HT1080 (cell line): Measurements from ENCODE around the gene SLC25A36. TPM values are rescaled to one million over a fixed set of nuclear protein-coding genes. Genes with fewer than 3 reads are reported as not detected.
"Not testable (repeated sequence)": the region's sequence is repeated elsewhere in the genome, so short reads cannot be mapped to it uniquely, and the experiment has no call there.

Experiments
- DNase-seq: peaks from one replicate; pipeline ENCODE4 v3.0.0-alpha.2; 2015; ENCODE audit warnings: low read depth
- total RNA-seq: library from RNA; depleted of rRNA; stranded (reverse); fragments of >200 nt; shearing (Covaris generic); gene quantifications from 2 replicates; pipeline ENCODE4 v1.2.3, GENCODE V29; 2014

SLC25A36 gene
- total RNA-seq, 1 experiment from 2014 or later: 75.5 TPM

DNA sequence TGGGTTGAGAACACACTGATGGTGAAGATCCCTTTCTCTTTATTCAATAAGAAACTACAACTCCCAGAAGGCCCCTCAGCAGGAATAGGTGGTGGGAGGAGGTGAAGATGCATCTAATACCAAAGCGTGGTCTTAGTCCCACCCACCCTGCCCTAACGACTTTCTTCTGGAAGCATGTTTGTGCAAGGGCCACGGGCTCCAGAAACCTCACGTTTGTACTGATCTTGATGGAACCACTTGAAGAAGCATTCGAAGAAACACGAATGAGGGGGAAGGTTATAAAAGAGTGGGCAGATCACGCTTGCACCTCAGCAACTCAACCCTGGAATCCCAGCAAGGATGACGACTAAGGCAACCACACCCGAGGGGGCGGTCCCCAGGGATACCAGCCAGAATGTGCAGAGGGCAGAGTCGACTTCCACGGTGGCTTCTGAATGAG lies 10.6 kb upstream of the SLC25A36 start:
- DNase-seq: no peak

GRCh38 chr3:140931801-140932200 lies 9.8 kb upstream of the SLC25A36 start:
- DNase-seq: no peak

DNA sequence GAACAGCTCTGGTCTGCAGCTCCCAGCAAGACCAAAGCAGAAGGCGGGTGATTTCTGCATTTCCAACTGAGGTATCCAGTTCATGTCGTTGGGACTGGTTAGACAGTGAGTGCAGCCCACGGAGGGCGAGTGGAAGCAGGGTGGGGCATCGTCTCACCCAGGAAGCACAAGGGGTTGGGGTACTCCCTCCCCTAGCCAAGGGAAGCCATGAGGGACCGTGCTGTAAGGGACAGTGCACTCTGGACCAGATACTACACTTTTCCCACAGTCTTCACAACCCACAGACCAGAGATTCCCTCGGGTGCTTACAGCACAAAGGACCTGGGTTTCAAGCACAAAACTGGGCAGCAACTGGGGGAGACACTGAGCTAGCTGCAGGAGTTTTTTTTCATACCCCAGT lies 8.5 kb upstream of the SLC25A36 start:
- no peak for DNase-seq

- DNase-seq: no peak
Measured at GRCh38 chr3:140933552-140933951, 8.1 kb upstream of the SLC25A36 start.

GRCh38 chr3:140939305-140939704 lies 2.3 kb upstream of the SLC25A36 start:
- DNase-seq: not testable (repeated sequence)

DNA sequence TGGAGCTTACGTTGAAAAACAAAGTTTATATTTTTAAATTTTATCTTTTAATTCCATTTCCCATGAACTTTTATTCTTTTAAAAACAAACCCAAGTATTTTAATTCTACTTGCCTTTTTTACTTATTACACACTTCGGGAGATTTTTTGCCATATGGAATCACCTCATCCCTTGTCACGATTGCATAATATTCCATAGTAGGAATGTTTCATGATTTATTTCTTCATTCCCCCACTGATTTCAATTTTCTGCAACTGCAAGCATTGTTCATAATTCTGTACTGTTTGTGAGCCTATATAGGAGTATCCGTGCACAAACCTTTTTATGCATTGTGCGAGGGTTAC lies 574 bp upstream of the SLC25A36 start:
- DNase-seq: no peak

GRCh38 chr3:140942221-140943104 lies 827 bp downstream of the SLC25A36 start:
- DNase-seq: peak; percentile 64

DNA sequence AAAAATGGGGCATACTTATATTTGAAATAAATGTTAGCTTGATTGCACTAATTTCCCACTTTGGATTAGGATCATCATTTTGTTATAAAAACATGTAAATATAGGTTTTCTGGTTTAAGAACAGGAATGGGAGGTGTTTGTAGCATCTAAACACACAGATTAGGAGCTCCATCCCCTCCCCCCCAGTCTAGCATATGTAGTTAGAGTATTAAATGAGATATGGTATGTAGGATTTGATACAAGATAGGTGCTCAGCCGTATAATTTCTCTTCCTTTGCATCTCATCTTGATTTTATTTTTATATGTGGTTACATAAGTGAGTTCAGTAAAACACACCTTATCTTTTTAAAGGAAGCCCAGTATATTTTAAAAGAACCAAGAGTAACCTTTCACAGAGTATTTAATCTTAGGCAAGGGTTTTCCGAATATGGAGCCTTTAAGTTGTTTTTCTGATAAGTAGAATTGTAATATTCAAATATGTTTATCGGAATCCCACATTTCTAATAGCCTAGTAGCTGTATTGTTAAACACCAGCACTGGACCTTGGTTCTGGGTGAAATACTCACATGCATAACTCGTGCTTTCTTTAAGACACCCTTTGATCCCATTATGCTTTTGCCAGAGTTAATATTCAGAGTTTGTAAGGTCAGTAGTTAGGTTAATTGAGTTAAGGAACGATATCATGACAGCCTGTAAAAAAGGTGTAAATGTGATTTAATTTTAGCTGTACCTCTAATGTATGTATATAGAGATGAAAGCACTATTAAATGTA lies 2.3 kb downstream of the SLC25A36 start:
- no peak for DNase-seq

DNA sequence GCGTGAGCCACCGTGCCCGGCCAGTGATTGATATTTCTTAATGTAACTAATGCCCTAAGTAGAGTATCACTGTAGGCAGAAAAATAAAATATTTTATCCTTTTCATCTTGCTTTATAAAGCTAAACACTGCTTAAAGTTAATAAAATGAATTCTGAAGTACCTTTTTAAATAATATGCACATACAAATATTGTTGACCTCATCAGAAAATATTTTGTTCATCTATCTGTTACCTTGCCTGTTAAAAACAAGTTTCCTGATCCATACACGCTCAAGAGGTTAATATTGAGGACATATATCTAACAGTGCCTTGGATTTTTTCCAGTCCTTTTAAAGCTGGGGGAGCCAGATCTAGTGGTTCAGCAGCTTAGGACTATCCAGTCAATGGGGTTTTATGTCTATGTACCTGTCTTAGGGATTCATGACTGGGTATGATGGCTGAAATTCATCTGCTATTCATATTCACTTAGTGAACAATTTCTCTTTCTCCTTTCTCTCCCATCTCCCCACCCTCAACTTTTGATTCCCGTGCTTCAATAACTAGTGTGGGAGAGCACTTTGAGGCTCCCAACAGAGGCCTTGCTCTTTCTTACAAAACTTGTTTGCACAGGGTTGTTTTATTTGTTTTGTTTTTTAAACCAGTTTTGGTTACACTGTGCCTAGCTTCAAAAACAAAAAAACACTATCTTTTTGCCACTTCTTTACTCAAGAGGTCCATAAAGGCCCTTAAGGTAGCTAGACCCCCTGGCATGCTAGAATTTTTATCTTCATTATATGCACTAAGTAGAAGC lies 7.0 kb downstream of the SLC25A36 start:
- DNase-seq: no peak

DNA sequence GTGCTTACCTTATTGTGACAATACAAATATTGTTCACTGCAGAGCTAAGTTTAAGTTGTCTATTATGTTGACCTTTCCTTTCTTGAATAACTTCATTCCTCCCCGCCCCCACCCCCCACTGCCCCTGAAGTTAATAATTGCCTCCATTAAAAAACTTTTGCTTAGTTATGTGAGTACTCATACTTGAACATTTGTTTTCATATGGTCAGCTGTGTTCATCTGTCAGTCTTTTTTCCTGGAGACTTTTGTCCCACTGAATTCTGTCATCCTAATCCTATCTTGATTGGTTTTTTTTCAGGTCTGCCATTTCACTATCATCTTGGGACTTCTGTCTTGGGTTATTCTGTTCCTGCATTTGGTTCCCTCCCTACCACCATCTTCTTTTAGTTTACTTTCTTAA lies 8.5 kb downstream of the SLC25A36 start:
- no peak for DNase-seq

DNA sequence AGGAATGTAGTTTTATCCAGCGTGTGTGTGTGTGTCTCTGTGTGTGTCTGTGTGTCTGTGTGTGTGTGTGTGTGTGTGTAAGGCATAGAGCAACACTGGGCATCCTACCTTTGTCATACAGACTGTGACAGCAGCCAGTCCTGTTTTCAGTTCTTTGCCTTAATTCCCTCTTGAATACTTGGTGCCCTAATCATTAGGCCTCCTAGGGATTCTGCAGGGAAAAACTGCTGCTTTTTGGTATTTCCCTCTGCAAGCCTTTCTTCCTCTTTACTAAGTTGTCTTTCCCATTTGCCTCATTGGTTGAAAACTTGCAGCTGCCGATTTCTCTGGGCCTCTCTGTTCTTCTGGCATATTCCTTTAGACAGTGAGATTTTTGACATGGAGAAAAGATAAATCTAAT lies 9.2 kb downstream of the SLC25A36 start:
- no peak for DNase-seq

GRCh38 chr3:140951750-140952149 lies 10.1 kb downstream of the SLC25A36 start:
- DNase-seq: not testable (repeated sequence)

GRCh38 chr3:140953028-140953960 lies 11.7 kb downstream of the SLC25A36 start:
- peak; percentile 65 for DNase-seq

DNA sequence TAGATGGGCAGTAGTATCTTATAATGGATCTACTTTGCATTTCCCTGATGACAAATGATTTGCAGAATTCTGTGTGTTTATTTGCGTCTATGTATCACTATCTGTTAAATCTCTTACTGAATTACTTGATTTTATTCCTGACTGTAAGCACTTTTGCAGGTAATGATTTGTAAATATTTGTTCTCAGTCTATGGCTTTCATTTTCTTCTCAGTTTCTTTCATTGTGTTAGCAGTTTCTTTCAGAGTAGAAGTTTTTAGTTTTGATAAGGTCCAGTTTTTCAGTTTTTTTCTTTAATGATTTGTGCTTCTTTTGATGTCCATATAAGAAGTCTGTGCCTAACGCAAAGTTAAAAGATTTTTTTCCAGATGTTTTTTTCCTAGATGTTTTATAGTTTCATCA lies 12.9 kb downstream of the SLC25A36 start:
- no peak for DNase-seq

- no peak for DNase-seq
Measured at GRCh38 chr3:140955645-140956044, 14.0 kb downstream of the SLC25A36 start.

DNA sequence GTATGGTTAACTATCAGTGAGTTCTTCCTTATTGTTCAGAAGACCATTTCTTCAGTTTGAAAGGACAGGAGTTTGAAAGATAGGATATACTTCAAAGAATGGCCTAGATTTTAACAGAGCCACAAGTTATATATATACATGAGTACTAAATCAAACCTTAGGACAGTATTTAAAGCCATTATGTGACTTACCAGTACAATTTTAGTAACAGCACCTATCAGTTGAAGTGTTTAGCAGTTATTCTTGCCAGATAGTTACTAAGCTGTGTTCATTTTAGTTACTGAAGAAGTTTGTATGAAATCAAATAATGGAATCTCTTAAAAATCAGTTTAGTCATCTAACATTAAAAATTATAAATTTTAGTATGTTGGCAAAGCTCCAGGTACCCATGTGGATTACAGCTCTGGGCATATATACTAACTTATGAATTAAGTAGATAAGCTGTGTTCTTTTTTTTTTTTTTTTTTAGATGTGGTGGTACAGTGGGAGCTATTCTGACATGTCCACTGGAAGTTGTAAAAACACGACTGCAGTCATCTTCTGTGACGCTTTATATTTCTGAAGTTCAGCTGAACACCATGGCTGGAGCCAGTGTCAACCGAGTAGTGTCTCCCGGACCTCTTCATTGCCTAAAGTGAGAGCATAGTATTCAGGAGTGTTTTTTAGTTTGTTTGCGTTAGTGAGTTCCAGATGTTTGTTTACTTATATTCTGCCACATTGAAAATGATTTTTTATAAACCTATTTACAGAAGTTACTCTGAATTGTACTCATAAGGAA lies 14.6 kb downstream of the SLC25A36 start:
- no peak for DNase-seq

DNA sequence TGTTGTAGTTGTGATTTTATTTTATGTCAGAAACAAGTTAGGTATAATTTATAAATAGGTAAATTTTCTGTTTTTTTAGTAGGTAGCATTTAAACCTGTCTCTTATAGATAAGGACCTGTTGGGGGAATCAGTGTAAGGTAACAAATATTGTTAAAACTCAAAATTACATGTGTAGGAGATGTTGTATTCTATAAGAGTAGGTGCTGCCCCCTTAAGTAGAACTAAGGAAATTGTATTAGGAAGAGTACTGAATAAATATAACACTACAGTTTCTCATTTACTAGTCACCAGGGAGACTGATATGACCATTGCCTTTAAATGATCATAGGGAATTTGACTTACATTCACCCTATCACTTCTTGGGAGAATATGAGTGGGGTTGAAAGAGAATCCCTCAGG lies 31.2 kb downstream of the SLC25A36 start:
- DNase-seq: peak; percentile 39

DNA sequence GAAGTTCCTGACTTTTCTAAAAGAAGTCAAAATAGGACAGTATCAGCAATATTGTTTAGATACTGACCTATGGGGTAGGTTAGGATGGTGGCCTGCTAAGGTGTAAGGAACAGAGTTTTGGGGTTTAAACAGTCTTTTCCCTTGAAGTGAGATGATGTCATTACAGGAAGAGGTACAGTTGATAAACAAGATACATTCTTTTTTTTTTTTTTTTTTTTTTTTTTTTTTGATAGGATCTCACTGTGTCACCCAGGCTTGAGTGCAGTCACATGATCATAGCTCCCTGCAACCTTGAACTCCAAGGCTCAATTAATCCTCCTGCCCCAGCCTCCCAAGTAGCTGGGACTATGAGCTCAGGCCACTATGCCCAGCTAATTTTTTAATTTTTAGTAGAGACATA lies 33.3 kb downstream of the SLC25A36 start:
- no peak for DNase-seq

- no peak for DNase-seq
Measured at GRCh38 chr3:140980663-140981062, 39.0 kb downstream of the SLC25A36 start.

GRCh38 chr3:140987792-140988191 lies 46.2 kb downstream of the SLC25A36 start:
- not testable (repeated sequence) for DNase-seq
